HG02759 (cell line): ENCODE measurements around the gene GJD4.

ENCODE experiments used
- ATAC-seq: cut with Tn5 transposase; IDR thresholded peaks from one replicate; pipeline ENCODE4 v1.9.1; 2021; ENCODE audit warnings: mild to moderate bottlenecking, moderate library complexity; ENCODE audit not compliant: unreplicated experiment

GJD4 gene

GRCh38 chr10:35578618-35578956 is 26.6 kb upstream of the GJD4 start:
- no peak for ATAC-seq

GRCh38 chr10:35579116-35579515 is 26.0 kb upstream of the GJD4 start:
- ATAC-seq = no peak

GRCh38 chr10:35579726-35580422 is 25.3 kb upstream of the GJD4 start:
- no peak for ATAC-seq

- no peak for ATAC-seq
Measured at GRCh38 chr10:35580423-35580770, 24.7 kb upstream of the GJD4 start.

- no peak for ATAC-seq
Measured at GRCh38 chr10:35581655-35582054, 23.5 kb upstream of the GJD4 start.

- ATAC-seq = no peak
Measured at GRCh38 chr10:35584946-35585345, 20.2 kb upstream of the GJD4 start.

- ATAC-seq = no peak
Measured at GRCh38 chr10:35585356-35585755, 19.8 kb upstream of the GJD4 start.

GRCh38 chr10:35585903-35586535 is 19.1 kb upstream of the GJD4 start:
- ATAC-seq = no peak

- no peak for ATAC-seq
Measured at GRCh38 chr10:35588836-35589235, 16.3 kb upstream of the GJD4 start.

- no peak for ATAC-seq
Measured at GRCh38 chr10:35592441-35592840, 12.7 kb upstream of the GJD4 start.

GRCh38 chr10:35594115-35595079 is 10.7 kb upstream of the GJD4 start:
- no peak for ATAC-seq

- no peak for ATAC-seq
Measured at GRCh38 chr10:35595106-35595505, 10.0 kb upstream of the GJD4 start.

GRCh38 chr10:35598379-35598778 is 6.8 kb upstream of the GJD4 start:
- ATAC-seq = no peak

- no peak for ATAC-seq
Measured at GRCh38 chr10:35600193-35600592, 4.9 kb upstream of the GJD4 start.

GRCh38 chr10:35606430-35606829 is 1.3 kb downstream of the GJD4 start:
- ATAC-seq = no peak

- ATAC-seq = no peak
Measured at GRCh38 chr10:35607475-35608327, 2.6 kb downstream of the GJD4 start.

GRCh38 chr10:35608328-35608672 is 3.2 kb downstream of the GJD4 start:
- no peak for ATAC-seq

GRCh38 chr10:35611750-35612149 is 6.6 kb downstream of the GJD4 start:
- ATAC-seq = no peak

- ATAC-seq = no peak
Measured at GRCh38 chr10:35612385-35613106, 7.4 kb downstream of the GJD4 start.

GRCh38 chr10:35613107-35613440 is 7.9 kb downstream of the GJD4 start:
- no peak for ATAC-seq
